HG03575 (cell line): ENCODE measurements around the gene ROR1.

ENCODE experiments used
- ATAC-seq: cut with Tn5 transposase; IDR thresholded peaks from one replicate; pipeline ENCODE4 v1.9.1; 2021; ENCODE audit not compliant: unreplicated experiment, insufficient number of reproducible peaks, low FRiP score; ENCODE audit errors: extremely low read depth

Gene ROR1

GRCh38 chr1:64124704-64125440, 351.1 kb downstream of the ROR1 start:
- no peak for ATAC-seq

GRCh38 chr1:64126581-64126980, 352.8 kb downstream of the ROR1 start:
- no peak for ATAC-seq

- no peak for ATAC-seq
These were observed 353.5 kb downstream of the ROR1 start for GRCh38 chr1:64127297-64127696.

GRCh38 chr1:64129701-64130100, 355.9 kb downstream of the ROR1 start:
- no peak for ATAC-seq

GRCh38 chr1:64131155-64131554, 357.3 kb downstream of the ROR1 start:
- no peak for ATAC-seq

- no peak for ATAC-seq
These were observed 359.2 kb downstream of the ROR1 start for GRCh38 chr1:64133036-64133435.

- no peak for ATAC-seq
These were observed 361.8 kb downstream of the ROR1 start for GRCh38 chr1:64135462-64136223.

- no peak for ATAC-seq
These were observed 362.5 kb downstream of the ROR1 start for GRCh38 chr1:64136296-64136695.

- peak; percentile 70 for ATAC-seq
These were observed 363.1 kb downstream of the ROR1 start for GRCh38 chr1:64136752-64137411.

- ATAC-seq: no peak
These were observed 363.6 kb downstream of the ROR1 start for GRCh38 chr1:64137412-64137803.

- ATAC-seq: no peak
These were observed 366.1 kb downstream of the ROR1 start for GRCh38 chr1:64139877-64140276.

- ATAC-seq: no peak
These were observed 366.8 kb downstream of the ROR1 start for GRCh38 chr1:64140596-64140995.

GRCh38 chr1:64147045-64147724, 373.4 kb downstream of the ROR1 start:
- no peak for ATAC-seq

GRCh38 chr1:64147759-64148158, 373.9 kb downstream of the ROR1 start:
- no peak for ATAC-seq

GRCh38 chr1:64150266-64150665, 376.4 kb downstream of the ROR1 start:
- ATAC-seq: no peak

GRCh38 chr1:64150729-64151230, 377.0 kb downstream of the ROR1 start:
- ATAC-seq: no peak

GRCh38 chr1:64155278-64155677, 381.5 kb downstream of the ROR1 start:
- ATAC-seq: no peak

- ATAC-seq: no peak
These were observed 387.6 kb downstream of the ROR1 start for GRCh38 chr1:64161357-64161941.

- ATAC-seq: no peak
These were observed 388.3 kb downstream of the ROR1 start for GRCh38 chr1:64162151-64162550.
